Measurements from ENCODE around the gene HCRTR1.

The HCRTR1 gene

DNA sequence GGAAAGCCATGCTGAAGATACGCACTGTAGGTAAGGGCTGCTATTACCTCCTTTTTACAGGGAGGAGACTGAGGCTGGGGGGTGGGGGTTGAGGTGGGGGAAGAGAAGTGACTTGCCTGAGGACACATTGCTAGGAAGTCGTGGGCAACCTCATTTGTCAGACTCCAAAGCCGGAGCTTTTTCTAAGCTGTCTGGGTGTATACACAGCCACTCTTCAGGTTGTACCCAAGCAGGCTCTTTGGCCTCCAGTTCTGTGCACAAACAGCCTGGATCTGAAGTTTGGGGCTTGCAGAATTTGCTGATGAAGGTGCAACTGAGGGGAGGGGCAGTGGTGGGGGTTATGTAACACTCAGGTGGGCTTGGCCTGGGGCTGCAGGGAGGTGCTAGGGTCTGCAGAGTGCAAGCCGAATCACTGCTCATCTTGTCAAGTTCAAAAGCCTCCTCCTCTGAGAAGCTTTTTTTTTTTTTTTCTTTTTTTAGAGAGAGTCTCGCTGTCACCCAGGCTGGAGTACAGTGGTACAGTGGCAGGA lies 24.3 kb upstream of the HCRTR1 start:
- DNase-seq (ENCODE audit: low spot score), result peak; percentile 66
- no peak overlapping the region for H3K4me3 ChIP-seq
- TF ChIP-seq, protein P1, sequence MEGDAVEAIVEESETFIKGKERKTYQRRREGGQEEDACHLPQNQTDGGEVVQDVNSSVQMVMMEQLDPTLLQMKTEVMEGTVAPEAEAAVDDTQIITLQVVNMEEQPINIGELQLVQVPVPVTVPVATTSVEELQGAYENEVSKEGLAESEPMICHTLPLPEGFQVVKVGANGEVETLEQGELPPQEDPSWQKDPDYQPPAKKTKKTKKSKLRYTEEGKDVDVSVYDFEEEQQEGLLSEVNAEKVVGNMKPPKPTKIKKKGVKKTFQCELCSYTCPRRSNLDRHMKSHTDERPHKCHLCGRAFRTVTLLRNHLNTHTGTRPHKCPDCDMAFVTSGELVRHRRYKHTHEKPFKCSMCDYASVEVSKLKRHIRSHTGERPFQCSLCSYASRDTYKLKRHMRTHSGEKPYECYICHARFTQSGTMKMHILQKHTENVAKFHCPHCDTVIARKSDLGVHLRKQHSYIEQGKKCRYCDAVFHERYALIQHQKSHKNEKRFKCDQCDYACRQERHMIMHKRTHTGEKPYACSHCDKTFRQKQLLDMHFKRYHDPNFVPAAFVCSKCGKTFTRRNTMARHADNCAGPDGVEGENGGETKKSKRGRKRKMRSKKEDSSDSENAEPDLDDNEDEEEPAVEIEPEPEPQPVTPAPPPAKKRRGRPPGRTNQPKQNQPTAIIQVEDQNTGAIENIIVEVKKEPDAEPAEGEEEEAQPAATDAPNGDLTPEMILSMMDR (IDR thresholded peaks at IDR 0.05), result no peak
- H3K27ac ChIP-seq, result peak overlapping the region in 1 of 2 donors; percentile 93

DNA sequence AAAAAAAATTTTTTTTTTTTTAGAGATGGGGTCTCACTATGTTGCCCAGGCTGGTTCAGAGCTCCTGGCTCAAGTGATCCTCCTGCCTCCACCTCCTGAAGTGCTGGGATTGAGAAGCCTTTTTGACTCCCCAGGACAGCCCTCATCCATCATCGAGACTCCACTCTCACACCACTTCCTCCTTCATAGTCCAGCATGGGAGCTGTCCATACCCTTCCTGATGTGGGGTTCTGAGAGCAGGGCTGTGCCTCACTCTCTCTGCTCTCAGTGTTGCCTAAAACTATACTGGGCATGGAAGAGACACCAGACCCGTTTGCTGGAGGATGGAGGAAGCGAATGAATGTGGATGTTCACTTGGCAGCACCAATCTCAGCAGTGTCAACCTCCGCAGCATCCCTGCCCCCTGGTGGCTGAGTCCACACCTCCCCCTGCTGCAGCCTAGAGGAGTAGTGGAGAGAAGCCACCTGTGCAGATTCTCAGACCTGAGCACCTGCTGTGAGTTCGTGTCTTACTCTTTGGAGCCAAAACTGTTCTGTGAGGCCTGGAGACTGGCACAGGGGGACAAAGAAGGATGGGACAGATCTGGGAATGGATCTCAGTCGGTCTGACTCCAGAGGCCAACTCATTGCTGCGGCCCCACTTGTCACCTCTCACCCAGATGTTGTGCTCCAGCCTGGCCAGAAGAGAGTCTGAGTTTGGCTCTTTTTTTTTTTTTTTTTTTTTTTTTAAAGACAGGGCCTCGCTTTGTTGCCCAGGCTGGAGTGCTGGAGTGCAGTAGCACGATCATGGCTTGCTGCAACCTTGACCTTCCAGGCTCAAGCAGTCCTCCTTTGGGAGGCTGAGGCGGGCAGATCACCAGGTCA lies 23.5 kb upstream of the HCRTR1 start:
- H3K4me3 ChIP-seq, result no peak overlapping the region
- TF ChIP-seq, protein P1 (IDR thresholded peaks at IDR 0.05), result peak; percentile 69
- peak; percentile 84 for DNase-seq (ENCODE audit: low spot score)
- no peak overlapping the region for H3K27ac ChIP-seq

DNA sequence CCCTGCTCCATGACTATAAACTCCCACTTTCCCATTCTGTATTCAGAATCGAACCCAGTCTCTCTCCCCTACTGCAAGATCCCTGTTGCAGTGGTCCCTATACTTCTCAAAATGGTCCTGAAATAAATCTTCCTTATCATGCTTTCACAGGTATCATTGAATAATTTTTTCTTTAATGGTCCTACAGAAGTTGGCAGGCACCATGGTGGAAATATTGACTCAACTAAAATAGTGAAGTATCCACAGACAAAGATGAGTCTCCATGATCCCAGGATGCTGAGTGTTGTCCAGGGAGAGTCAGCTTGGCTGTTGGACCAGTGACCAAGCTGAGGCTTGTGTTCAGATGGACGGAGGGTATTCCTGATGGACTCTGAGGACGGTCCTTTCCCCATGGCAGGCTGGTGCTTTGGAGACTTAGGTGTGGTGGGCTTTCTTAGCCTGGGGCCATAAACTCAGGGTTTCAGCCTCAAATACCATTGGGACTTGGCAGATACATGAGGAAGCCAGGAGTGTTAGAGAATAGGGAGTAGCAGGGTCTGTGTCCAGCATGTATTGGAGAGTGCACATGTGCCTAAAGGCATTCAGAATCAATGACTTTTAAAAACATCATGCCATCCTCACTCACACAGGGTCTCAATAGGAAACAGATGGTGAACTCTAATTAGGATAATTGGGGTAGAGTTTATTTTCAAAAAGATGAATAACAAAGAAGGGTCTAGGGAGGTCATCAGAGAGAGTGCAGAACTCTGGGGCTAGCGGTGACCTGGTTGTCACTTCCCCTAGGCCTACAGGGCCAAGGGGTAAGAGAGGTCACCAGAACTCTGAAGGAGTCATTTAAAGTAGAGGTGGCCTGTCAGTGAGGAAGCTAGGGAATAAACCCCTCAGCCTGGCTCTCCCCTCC lies 21.4 kb upstream of the HCRTR1 start:
- no peak overlapping the region for H3K27ac ChIP-seq

DNA sequence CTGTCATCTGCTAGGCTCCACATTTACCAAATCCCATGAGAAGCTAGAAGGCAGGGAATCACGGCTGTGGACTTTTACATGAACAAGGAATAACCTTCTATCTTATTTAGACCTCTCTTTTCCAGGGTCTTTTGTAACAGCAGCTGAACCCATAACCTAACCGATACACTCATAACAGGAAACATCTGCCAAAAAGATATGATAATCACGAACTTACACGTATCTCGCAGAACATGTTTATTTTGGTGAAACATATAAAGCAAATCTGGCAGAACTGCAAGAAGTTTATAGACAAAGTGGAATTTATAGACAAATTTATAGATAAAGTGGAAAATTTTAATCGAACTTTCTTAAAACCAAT lies 20.8 kb upstream of the HCRTR1 start:
- no peak for DNase-seq (ENCODE audit: low spot score)
- H3K4me3 ChIP-seq, result no peak overlapping the region
- TF ChIP-seq, protein P1 (IDR thresholded peaks at IDR 0.05), result no peak
- no peak overlapping the region for H3K27ac ChIP-seq

More for the DNA sequence above, 21.4 kb upstream of the HCRTR1 start:
- H3K4me3 ChIP-seq, result no peak overlapping the region
- TF ChIP-seq, protein P1 (IDR thresholded peaks at IDR 0.05), result no peak
- DNase-seq (ENCODE audit: low spot score), result peak; percentile 50

DNA sequence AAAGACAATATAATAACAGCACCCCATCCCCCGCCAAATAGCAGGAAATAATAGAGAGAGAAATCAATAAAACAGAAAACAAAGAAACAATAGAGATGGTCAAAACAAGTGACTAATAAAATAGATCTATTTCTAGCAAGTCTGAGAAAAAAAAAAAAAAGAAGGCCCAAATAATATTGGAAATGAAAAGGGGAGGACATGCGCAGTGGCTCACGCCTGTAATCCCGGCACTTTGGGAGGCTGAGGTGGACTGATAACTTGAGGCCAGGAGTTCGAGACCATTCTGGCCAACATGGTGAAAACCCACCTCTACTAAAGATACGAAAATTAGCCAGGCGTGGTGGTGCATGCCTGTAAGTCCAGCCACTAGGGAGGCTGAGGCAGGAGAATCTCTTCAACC lies 18.5 kb upstream of the HCRTR1 start:
- no peak for DNase-seq (ENCODE audit: low spot score)
- no peak overlapping the region for H3K27ac ChIP-seq

DNA sequence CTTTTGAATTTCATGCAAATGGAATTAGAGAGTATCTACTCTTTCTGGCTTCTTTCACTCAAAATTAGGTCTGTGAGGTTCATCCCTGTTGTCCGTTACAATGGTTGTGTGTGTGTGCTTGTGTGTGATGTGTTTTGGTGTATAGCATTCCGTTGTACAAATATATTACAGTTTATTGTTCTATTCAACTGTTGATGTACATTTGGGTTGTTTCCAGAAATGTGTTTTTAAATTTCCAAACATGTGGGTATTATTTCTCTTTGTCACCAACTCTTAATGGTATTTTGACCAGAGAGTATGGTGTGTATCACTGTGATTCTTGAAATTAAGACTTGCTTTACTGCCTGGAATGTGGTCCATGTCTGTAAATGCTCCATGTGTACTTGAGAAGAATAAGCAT lies 16.8 kb upstream of the HCRTR1 start:
- no peak overlapping the region for H3K27ac ChIP-seq
- DNase-seq (ENCODE audit: low spot score), result no peak
- no peak overlapping the region for H3K4me3 ChIP-seq
- TF ChIP-seq, protein P1 (IDR thresholded peaks at IDR 0.05), result no peak

More for the DNA sequence above, 18.5 kb upstream of the HCRTR1 start:
- TF ChIP-seq, protein P1 (IDR thresholded peaks at IDR 0.05), result no peak
- no peak overlapping the region for H3K4me3 ChIP-seq

Data from coronary artery (tissue), 2 donors.